ENCODE results near the gene INTS1. TPM values are rescaled to one million over a fixed set of nuclear protein-coding genes. Genes with fewer than 3 reads are reported as not detected.
A peak's percentile ranks its signal among the peaks of the same experiment; 100 is the strongest.

INTS1 gene
- total and polyA plus RNA-seq, 2 of the 4 experiments (the other 2 are of a cell fraction) = 9.3 to 40.1 TPM

GRCh38 chr7:1473864-1474512 is 30.2 kb downstream of the INTS1 start (continued):
- no peak for TF ChIP-seq RCOR1 (IDR thresholded peaks at IDR 0.05; ENCODE audit: insufficient replicate concordance, low read length)

GRCh38 chr7:1470901-1471300 is 33.3 kb downstream of the INTS1 start:
- no peak overlapping the region for H2BK15ac ChIP-seq (ENCODE audit: low read depth, low read length)
- no peak overlapping the region for H2AK5ac ChIP-seq (ENCODE audit: low read depth, low read length)
- no peak overlapping the region for H2BK120ac ChIP-seq (ENCODE audit: low read depth, low read length)
- no peak for TF ChIP-seq MXI1 (IDR thresholded peaks at IDR 0.05; ENCODE audit: borderline replicate concordance, low read depth, low read length)
- TF ChIP-seq SMC3 (IDR thresholded peaks at IDR 0.05; ENCODE audit: low read depth, low read length) = no peak
- TF ChIP-seq MAFK (IDR thresholded peaks at IDR 0.05; ENCODE audit: low read depth, low read length) = no peak
- no peak for TF ChIP-seq MAZ (IDR thresholded peaks at IDR 0.05; ENCODE audit: borderline replicate concordance, low read depth, low read length)
- no peak for TF ChIP-seq RCOR1 (IDR thresholded peaks at IDR 0.05; ENCODE audit: insufficient replicate concordance, low read length)
- no peak for TF ChIP-seq BHLHE40 (IDR thresholded peaks at IDR 0.05; ENCODE audit: low read depth, low read length)
- TF ChIP-seq POLR2A (IDR thresholded peaks at IDR 0.05; ENCODE audit: low read depth, low read length) = no peak
- no peak for TF ChIP-seq CTCF (conservative IDR thresholded peaks at IDR 0.05; ENCODE audit: low read depth, low read length)
- no peak for TF ChIP-seq CEBPB (IDR thresholded peaks at IDR 0.05; ENCODE audit: low read depth, low read length)
- no peak overlapping the region for H4K91ac ChIP-seq (ENCODE audit: insufficient read depth, low read depth, low read length)
- no peak overlapping the region for H2AFZ ChIP-seq (replicated peaks; ENCODE audit: low read length, poor library complexity)
- intact Hi-C loops (cut with micrococcal nuclease) (loop anchor here (5.0 kb wide), 1 partner anchor 279 kb away; no protein-coding TSS in a partner anchor), dilution Hi-C loops (cut with HindIII; ENCODE audit: low sequenced_read_pairs, unreplicated experiment) (no loop called here), in situ Hi-C loops (cut with MboI; ENCODE audit: low sequenced_read_pairs) (no loop called here)
- H2BK20ac ChIP-seq (ENCODE audit: low read depth, low read length) = no peak overlapping the region
- H3K23ac ChIP-seq (ENCODE audit: low read depth, low read length) = no peak overlapping the region
- no peaks in the 10 kb centered on the region for H3K9me1 ChIP-seq (ENCODE audit: insufficient read depth, low read length)
- no peak overlapping the region for H4K8ac ChIP-seq (ENCODE audit: low read depth in 2 of 2, low read length in 2 of 2)
- CTCF ChIA-PET = no interaction called here
- no peak for DNase-seq
- no peak overlapping the region for H2BK5ac ChIP-seq (ENCODE audit: low read depth, low read length, poor library complexity, severe bottlenecking)
- H3K27ac ChIP-seq (ENCODE audit: insufficient read depth, low read length) = no peak overlapping the region
- no peak overlapping the region for H3K14ac ChIP-seq (replicated peaks; ENCODE audit: low read depth, low read length)
- H3K9ac ChIP-seq (ENCODE audit: low read depth, low read length) = no peak overlapping the region
- no peak overlapping the region for H3K56ac ChIP-seq (ENCODE audit: extremely low read depth, insufficient read depth, low read length)
- no peak for ATAC-seq (ENCODE audit: low read depth)
- BruUV-seq (replicated peaks) = no TSS peak
- H3K79me1 ChIP-seq (ENCODE audit: low read depth in 1 of 2, low read length in 2 of 2) = no peaks in the 10 kb centered on the region
- H3K9me3 ChIP-seq (ENCODE audit: control insufficient read depth, insufficient read depth, low read length) = no peaks in the 10 kb centered on the region
- H2AK9ac ChIP-seq (replicated peaks; ENCODE audit: low read depth, low read length, poor library complexity) = peak overlapping the region; percentile 28
- no peak overlapping the region for H4K5ac ChIP-seq (ENCODE audit: low read depth, low read length)
- no peak overlapping the region for H3K4ac ChIP-seq (ENCODE audit: low read depth, low read length)
- H3K4me2 ChIP-seq (ENCODE audit: low read depth, low read length) = no peak overlapping the region
- peaks cover 6% of the 10 kb centered on the region for H3K4me1 ChIP-seq (ENCODE audit: control insufficient read depth, insufficient read depth, low read length)
- 96% methylated on average over 10 of the region's 21 CpGs; no CpG with 5 or more reads in 1 of the 2 experiments for WGBS, 2 experiments (ENCODE audit: extremely low coverage in 2 of 2, insufficient read length in 1 of 2)
- peaks cover 3% of the 10 kb centered on the region; the same call in 1 of the 2 replicates for H4K20me1 ChIP-seq (ENCODE audit: insufficient read depth, low read length)
- H3K4me3 ChIP-seq (ENCODE audit: insufficient read depth, low read depth, low read length) = no peak overlapping the region
- POLR2A ChIA-PET (ENCODE audit: unreplicated experiment) = no interaction called here
- peaks cover 45% of the 10 kb centered on the region for H3K36me3 ChIP-seq (ENCODE audit: control insufficient read depth, insufficient read depth, low read length)
- H3K18ac ChIP-seq (ENCODE audit: low read depth, low read length) = no peak overlapping the region
- H3K27me3 ChIP-seq (ENCODE audit: control insufficient read depth, insufficient read depth, low read length) = no peaks in the 10 kb centered on the region

Data from IMR-90 (cell line).